Activated CD4-positive, alpha-beta T cell treated with anti-CD3 and anti-CD28 coated beads, Interleukin-2, amount 10 ng/mL, durations not matched to agents 24 days and 14 days (primary cell): ENCODE results near the gene APOE. TPM values are rescaled to one million over a fixed set of nuclear protein-coding genes. Genes with fewer than 3 reads are reported as not detected.
"Not testable (repeated sequence)": the region's sequence is repeated elsewhere in the genome, so short reads cannot be mapped to it uniquely, and the experiment has no call there.

ENCODE experiments used
- DNase-seq: peaks from one replicate; pipeline ENCODE4 v3.0.0; 2022
- H3K27ac Mint-ChIP-seq: one replicate; pipeline ENCODE4 v1.8.0; 2022; ENCODE audit warnings: mild to moderate bottlenecking, mixed read lengths
- H3K27me3 Mint-ChIP-seq: one replicate; pipeline ENCODE4 v1.8.0; 2022; ENCODE audit warnings: mixed read lengths
- H3K36me3 Mint-ChIP-seq: one replicate; pipeline ENCODE4 v1.8.0; 2022; ENCODE audit warnings: low read depth, mild to moderate bottlenecking, mixed read lengths
- H3K4me1 Mint-ChIP-seq: one replicate; pipeline ENCODE4 v1.8.0; 2021; ENCODE audit warnings: mixed read lengths
- H3K4me3 Mint-ChIP-seq: one replicate; pipeline ENCODE4 v1.8.0; 2022; ENCODE audit warnings: mild to moderate bottlenecking, moderate library complexity, mixed read lengths
- H3K9me3 Mint-ChIP-seq: one replicate; pipeline ENCODE4 v1.8.0; 2021; ENCODE audit warnings: mixed read lengths
- intact Hi-C: fragments of 100-400 bp; cut with micrococcal nuclease; formaldehyde crosslinking; loops from one replicate; pipeline ENCODE4 v1.15.1; 2023
- total RNA-seq: library from RNA; stranded (reverse); gene quantifications from 2 replicates; pipeline ENCODE4 v1.2.3, GENCODE V29; 2022

APOE gene
- 0.83 and 1.1 TPM in 2 replicates for total RNA-seq

DNA sequence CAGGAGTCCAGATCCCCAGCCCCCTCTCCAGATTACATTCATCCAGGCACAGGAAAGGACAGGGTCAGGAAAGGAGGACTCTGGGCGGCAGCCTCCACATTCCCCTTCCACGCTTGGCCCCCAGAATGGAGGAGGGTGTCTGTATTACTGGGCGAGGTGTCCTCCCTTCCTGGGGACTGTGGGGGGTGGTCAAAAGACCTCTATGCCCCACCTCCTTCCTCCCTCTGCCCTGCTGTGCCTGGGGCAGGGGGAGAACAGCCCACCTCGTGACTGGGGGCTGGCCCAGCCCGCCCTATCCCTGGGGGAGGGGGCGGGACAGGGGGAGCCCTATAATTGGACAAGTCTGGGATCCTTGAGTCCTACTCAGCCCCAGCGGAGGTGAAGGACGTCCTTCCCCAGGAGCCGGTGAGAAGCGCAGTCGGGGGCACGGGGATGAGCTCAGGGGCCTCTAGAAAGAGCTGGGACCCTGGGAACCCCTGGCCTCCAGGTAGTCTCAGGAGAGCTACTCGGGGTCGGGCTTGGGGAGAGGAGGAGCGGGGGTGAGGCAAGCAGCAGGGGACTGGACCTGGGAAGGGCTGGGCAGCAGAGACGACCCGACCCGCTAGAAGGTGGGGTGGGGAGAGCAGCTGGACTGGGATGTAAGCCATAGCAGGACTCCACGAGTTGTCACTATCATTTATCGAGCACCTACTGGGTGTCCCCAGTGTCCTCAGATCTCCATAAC, at the start of gene APOE:
Gene APOE (plus strand): TSS at position 360 of the 724 bp plus-strand sequence. CDS start 829 bp downstream, outside the sequence.
- Mint-ChIP-seq H3K4me1 (peaks cover 9% of the 10 kb centered on the region), H3K4me3 (peak within 1 kb of the TSS; percentile 11), H3K36me3 (peaks cover 22% of the 10 kb centered on the region), H3K9me3 (no peaks in the 10 kb centered on the region), H3K27ac (peak within 1 kb of the TSS; percentile 21), H3K27me3 (peaks cover 15% of the 10 kb centered on the region)
- DNase-seq, result no peak
- intact Hi-C loops, result no loop called here

- Mint-ChIP-seq H3K9me3 (no peaks in the 10 kb centered on the region), H3K4me3 (no peak overlapping the region), H3K27ac (no peak overlapping the region), H3K36me3 (no peaks in the 10 kb centered on the region), H3K4me1 (peaks cover 4% of the 10 kb centered on the region), H3K27me3 (peaks cover 9% of the 10 kb centered on the region)
- no peak for DNase-seq
- intact Hi-C loops, result no loop called here
These were observed 49.0 kb upstream of the APOE start for GRCh38 chr19:44856421-44857083.

DNA sequence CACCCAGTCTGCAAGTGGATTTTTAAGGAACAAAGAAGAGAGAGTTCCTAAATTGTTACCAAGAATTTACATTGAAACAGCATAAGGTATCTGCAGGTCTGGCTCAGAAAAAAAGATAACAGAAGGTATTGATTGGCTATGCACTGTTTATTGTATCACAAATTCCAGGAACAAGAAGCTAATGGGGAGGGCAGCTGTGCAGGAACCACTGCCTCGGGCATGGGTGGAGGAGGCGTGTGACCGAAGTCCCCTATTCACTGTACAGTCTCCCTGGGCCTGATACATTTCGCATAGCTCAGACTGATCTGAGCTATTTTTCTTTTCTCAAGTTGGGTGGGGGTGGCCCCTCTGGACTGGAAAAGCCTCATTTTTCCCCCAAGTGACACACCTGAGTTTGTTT, 47.8 kb upstream of the APOE start:
- intact Hi-C loops, result no loop called here
- no peak for DNase-seq
- no peaks in the 10 kb centered on the region for H3K36me3 Mint-ChIP-seq
- H3K4me3 Mint-ChIP-seq, result no peak overlapping the region
- H3K27me3 Mint-ChIP-seq, result peaks cover 5% of the 10 kb centered on the region
- H3K27ac Mint-ChIP-seq, result no peak overlapping the region
- H3K4me1 Mint-ChIP-seq, result peaks cover 4% of the 10 kb centered on the region
- H3K9me3 Mint-ChIP-seq, result no peaks in the 10 kb centered on the region

GRCh38 chr19:44861576-44861975, 44.0 kb upstream of the APOE start:
- intact Hi-C loops, H3K4me1 Mint-ChIP-seq, H3K27me3 Mint-ChIP-seq, DNase-seq, H3K27ac Mint-ChIP-seq, H3K9me3 Mint-ChIP-seq, H3K36me3 Mint-ChIP-seq, H3K4me3 Mint-ChIP-seq: not testable (repeated sequence)

DNA sequence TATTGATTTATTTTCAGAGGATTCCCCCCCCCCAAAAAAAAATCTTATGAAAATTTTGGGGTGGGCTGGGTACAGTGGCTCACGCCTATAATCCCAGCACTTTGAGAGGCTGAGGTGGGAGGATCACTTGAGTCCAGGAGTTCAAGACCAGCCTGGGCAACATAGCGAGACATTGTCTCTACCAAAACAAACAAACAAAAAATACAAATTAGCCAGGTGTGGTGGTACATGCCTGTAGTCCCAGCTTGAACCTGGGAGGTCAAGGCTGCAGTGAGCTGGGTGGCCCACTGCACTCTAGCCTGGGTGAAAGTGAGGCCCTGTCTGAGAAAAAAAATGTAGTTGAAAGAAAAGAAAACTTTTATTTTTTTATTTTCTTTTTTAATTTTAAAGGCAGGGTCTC, 41.6 kb upstream of the APOE start:
- Mint-ChIP-seq H3K4me3 (no peak overlapping the region), H3K27ac (no peak overlapping the region)

DNA sequence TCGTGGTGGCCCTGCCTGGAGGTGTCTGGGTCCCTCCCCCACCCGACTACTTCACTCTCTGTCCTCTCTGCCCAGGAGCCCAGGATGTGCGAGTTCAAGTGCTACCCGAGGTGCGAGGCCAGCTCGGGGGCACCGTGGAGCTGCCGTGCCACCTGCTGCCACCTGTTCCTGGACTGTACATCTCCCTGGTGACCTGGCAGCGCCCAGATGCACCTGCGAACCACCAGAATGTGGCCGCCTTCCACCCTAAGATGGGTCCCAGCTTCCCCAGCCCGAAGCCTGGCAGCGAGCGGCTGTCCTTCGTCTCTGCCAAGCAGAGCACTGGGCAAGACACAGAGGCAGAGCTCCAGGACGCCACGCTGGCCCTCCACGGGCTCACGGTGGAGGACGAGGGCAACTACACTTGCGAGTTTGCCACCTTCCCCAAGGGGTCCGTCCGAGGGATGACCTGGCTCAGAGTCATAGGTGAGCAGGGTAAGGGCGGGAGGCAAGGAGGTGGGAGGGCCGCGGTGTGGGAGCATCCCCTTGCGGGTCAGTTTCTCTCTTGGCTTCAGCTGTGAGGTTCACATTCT, 40.3 kb upstream of the APOE start:
- intact Hi-C loops, result no loop called here
- no peak for DNase-seq
- Mint-ChIP-seq H3K9me3 (no peaks in the 10 kb centered on the region), H3K4me3 (no peak overlapping the region), H3K27ac (no peak overlapping the region), H3K4me1 (no peaks in the 10 kb centered on the region), H3K27me3 (no peaks in the 10 kb centered on the region), H3K36me3 (no peaks in the 10 kb centered on the region)

More for the DNA sequence above, 41.6 kb upstream of the APOE start:
- H3K27me3 Mint-ChIP-seq, result no peaks in the 10 kb centered on the region
- no peak for DNase-seq
- no peaks in the 10 kb centered on the region for H3K36me3 Mint-ChIP-seq
- H3K9me3 Mint-ChIP-seq, result no peaks in the 10 kb centered on the region
- intact Hi-C loops, result no loop called here
- H3K4me1 Mint-ChIP-seq, result no peaks in the 10 kb centered on the region

DNA sequence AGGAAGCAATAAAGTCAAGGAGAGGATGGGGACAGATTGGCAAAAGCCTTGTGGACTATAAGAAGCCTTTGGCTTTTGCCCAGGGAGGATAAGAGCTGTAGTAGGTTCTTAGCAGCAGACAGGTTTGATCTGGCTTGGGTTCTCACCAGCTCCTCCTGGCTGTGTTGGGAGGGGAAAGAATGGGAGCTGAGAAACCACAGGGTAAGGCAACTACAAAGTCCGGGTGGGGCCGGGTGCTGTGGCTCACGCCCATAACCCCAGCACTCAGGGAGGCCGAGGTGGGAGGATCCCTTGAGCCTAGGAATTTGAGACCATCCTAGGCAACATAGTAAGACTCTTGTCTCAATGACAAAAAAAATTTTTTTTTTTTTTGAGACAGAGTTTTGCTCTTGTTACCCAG, 38.9 kb upstream of the APOE start:
- Mint-ChIP-seq H3K36me3 (no peaks in the 10 kb centered on the region), H3K4me3 (no peak overlapping the region), H3K4me1 (no peaks in the 10 kb centered on the region), H3K27me3 (no peaks in the 10 kb centered on the region), H3K9me3 (no peaks in the 10 kb centered on the region), H3K27ac (no peak overlapping the region)
- no peak for DNase-seq
- intact Hi-C loops, result no loop called here

- H3K36me3 Mint-ChIP-seq, result no peaks in the 10 kb centered on the region
- H3K9me3 Mint-ChIP-seq, result no peaks in the 10 kb centered on the region
- no peaks in the 10 kb centered on the region for H3K4me1 Mint-ChIP-seq
- H3K4me3 Mint-ChIP-seq, result no peak overlapping the region
- no peak for DNase-seq
- intact Hi-C loops, result no loop called here
- H3K27ac Mint-ChIP-seq, result no peak overlapping the region
- no peaks in the 10 kb centered on the region for H3K27me3 Mint-ChIP-seq
These were observed 38.0 kb upstream of the APOE start for GRCh38 chr19:44867578-44867977.

- no peak for DNase-seq
- no peaks in the 10 kb centered on the region for H3K4me1 Mint-ChIP-seq
- H3K27me3 Mint-ChIP-seq, result no peaks in the 10 kb centered on the region
- H3K27ac Mint-ChIP-seq, result no peak overlapping the region
- intact Hi-C loops, result no loop called here
- H3K36me3 Mint-ChIP-seq, result no peaks in the 10 kb centered on the region
- no peaks in the 10 kb centered on the region for H3K9me3 Mint-ChIP-seq
- H3K4me3 Mint-ChIP-seq, result no peak overlapping the region
These were observed 35.7 kb upstream of the APOE start for GRCh38 chr19:44869733-44870470.

GRCh38 chr19:44871809-44872208, 33.8 kb upstream of the APOE start:
- H3K27ac Mint-ChIP-seq, result no peak overlapping the region
- intact Hi-C loops, result no loop called here
- no peak overlapping the region for H3K4me3 Mint-ChIP-seq
- no peaks in the 10 kb centered on the region for H3K27me3 Mint-ChIP-seq
- DNase-seq, result no peak
- no peaks in the 10 kb centered on the region for H3K9me3 Mint-ChIP-seq
- H3K4me1 Mint-ChIP-seq, result no peaks in the 10 kb centered on the region
- no peaks in the 10 kb centered on the region for H3K36me3 Mint-ChIP-seq

- Mint-ChIP-seq H3K27ac (no peak overlapping the region), H3K36me3 (no peaks in the 10 kb centered on the region), H3K4me1 (peaks cover 2% of the 10 kb centered on the region), H3K9me3 (no peaks in the 10 kb centered on the region), H3K4me3 (no peak overlapping the region), H3K27me3 (no peaks in the 10 kb centered on the region)
- intact Hi-C loops, result no loop called here
- no peak for DNase-seq
These were observed 32.9 kb upstream of the APOE start for GRCh38 chr19:44872661-44873060.

- Mint-ChIP-seq H3K27me3 (no peaks in the 10 kb centered on the region), H3K9me3 (no peaks in the 10 kb centered on the region), H3K36me3 (no peaks in the 10 kb centered on the region), H3K27ac (no peak overlapping the region), H3K4me3 (no peak overlapping the region), H3K4me1 (peaks cover 2% of the 10 kb centered on the region)
- no peak for DNase-seq
- intact Hi-C loops, result no loop called here
These were observed 31.3 kb upstream of the APOE start for GRCh38 chr19:44874317-44874716.

- no peaks in the 10 kb centered on the region for H3K36me3 Mint-ChIP-seq
- intact Hi-C loops, result no loop called here
- H3K27me3 Mint-ChIP-seq, result no peaks in the 10 kb centered on the region
- H3K9me3 Mint-ChIP-seq, result no peaks in the 10 kb centered on the region
- no peak overlapping the region for H3K4me3 Mint-ChIP-seq
- no peak for DNase-seq
- peaks cover 2% of the 10 kb centered on the region for H3K4me1 Mint-ChIP-seq
- H3K27ac Mint-ChIP-seq, result no peak overlapping the region
These were observed 29.7 kb upstream of the APOE start for GRCh38 chr19:44875666-44876451.
